HG02885 (cell line): ENCODE data around the gene GPR31.
A peak's percentile ranks its signal among the peaks of the same experiment; 100 is the strongest.

Experiments used
- ATAC-seq: cut with Tn5 transposase; IDR thresholded peaks from one replicate; pipeline ENCODE4 v1.9.1; 2021; ENCODE audit warnings: mild to moderate bottlenecking; ENCODE audit not compliant: unreplicated experiment, poor library complexity

Gene GPR31

GRCh38 chr6:167141667-167142432, 15.9 kb downstream of the GPR31 start:
- ATAC-seq, result peak; percentile 83

DNA sequence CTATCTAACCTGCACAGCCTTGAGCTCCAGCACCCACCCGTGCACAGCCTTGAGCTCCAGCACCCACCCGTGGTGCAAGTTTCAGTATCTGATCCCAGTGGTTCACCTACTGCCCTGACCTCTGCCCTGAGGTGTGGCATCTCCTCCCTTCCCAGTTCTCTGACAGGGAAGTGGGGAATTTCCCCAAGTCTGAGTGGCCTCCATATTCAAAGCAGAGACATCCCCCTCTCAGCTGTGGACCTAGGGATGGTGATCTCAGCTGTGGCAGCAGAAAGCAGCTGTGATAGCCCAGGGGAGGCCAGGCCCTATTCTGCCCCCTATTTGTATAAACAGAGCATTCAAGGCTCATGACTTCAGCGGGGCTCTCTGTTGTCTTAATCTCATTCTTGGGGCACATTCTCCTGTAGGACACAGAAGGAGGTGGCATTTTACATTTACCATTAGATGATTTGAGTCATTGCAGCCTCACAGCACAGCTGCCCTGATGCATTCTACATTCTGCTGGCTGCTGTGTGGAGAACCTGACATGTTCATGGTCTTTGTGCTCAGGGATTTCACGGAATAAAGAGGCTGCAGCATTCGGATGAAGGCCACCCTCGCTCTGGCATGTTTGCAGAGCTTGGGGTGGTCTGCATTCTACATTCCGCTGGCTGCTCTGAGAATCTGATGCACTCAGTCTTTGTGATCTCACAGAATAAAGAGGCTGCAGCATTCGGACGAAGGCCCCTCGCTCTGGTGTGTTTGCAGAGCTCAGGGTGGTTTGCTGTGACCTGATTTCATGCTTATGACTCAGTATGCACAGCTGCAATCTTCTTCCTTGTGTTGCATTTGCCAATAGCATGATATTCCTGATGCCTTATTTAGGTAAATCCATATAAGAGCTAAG, 16.9 kb downstream of the GPR31 start:
- no peak for ATAC-seq

DNA sequence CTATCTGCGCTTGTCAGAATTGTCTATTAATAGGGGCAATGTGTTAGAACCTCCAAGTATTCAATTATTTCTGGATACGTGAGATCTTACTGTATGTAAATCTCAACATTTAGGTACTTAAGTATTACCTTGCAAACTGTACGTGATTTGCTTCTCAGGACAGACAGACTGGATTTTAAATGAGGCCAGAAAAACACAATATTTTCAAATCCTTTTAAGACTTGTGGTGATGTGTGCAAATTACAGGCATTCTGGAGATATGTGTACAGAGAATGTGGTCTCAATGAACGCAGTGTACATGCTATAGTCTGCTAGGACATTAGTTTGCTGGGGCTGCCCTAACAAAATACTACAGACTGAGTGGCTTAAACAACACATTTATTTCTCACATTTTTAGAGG, 18.0 kb downstream of the GPR31 start:
- ATAC-seq, result no peak

- ATAC-seq, result no peak
These were observed 19.9 kb downstream of the GPR31 start for GRCh38 chr6:167137881-167138280.

DNA sequence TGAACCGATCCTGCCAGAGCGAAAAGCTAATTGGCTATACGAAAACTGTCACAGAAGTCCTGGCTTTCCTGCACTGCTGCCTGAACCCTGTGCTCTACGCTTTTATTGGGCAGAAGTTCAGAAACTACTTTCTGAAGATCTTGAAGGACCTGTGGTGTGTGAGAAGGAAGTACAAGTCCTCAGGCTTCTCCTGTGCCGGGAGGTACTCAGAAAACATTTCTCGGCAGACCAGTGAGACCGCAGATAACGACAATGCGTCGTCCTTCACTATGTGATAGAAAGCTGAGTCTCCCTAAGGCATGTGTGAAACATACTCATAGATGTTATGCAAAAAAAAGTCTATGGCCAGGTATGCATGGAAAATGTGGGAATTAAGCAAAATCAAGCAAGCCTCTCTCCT, 20.7 kb downstream of the GPR31 start:
- ATAC-seq, result no peak

GRCh38 chr6:167136376-167136775, 21.4 kb downstream of the GPR31 start:
- ATAC-seq, result no peak

DNA sequence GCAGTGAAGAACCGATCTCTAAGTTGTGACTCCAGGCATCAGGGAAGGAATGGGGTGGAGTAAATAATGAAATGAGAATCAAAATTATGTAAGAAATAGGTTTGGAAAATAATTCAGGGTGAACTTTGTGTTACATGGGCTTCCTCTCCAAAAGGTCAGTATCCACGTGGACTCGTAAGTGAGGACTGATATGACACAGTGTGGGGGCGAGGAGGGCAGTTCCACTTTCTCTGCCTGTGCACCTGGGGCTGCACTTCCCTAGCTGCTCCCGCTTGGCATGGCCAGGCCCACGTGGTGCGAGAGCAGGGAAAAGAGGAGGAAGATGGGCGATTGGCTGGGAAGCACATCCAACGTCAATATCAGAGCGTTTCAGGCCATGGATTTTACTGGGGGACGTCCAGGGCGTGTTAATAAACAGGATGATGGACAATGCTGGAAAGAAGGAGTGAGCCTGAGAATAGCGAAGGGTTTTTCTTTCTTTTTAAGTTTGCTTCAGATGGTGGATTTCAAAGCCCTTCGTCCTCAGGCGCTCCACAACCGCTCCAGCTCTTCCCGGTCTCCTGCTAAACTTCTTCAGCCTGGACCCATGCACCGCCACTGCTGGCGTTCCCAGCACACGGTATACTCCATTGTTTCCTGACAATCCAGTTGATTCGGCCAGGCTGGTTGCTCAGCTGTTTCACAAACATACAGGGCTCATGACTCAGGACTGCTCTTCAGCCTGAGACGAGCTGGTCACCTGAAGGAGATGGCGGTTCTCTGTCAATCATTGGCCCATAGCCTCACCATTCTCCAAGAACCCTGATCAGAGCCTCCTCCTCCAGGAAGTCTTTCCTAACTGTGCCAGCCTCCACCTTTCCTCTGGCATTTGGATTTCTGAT, 23.1 kb downstream of the GPR31 start:
- ATAC-seq, result no peak

DNA sequence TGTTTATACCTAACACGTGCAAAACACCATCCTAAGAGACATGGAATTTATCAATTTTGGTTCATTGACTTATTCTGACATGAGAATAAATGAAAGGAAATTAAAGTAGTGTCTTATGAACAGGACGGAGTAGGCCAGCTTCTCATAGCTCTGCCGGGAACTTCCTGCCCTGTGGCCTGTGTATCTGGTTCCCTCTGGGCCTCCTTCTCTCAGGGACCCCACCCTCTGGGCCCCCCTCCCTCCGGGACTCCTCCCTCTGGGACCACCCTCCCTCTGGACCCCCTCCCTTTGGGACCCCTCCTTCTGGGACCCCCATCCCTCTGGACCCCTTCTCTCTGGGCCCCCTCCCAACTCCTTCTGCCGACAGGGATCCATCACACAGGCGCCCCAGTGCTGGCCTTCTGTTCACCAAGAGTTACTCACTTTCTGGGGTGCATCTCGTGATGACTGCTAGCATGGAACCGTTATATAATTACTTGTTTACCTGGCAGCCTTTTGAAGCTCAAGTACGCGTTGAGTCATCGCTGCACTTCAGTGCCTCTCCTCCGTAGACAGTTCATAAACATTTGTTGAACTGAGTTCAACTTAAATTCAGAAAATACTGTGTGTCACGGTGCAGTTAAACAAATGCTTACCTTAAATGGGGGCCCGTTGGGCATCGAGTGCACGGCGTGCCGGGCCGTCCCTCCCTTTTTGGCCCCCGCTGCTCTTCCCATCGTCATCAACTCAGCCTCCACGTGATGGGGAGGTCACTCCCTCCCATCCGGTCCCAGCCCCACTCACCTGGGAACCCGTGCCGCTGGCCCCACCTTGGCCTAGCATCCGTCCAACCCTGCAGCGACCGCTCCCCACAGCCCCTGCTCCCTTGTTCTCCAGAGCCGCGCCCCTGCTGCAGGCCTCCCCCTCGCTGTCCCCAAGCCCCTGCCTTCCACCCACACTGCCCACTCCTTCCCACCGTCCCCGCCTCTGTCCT, 26.8 kb downstream of the GPR31 start:
- ATAC-seq, result peak; percentile 52

DNA sequence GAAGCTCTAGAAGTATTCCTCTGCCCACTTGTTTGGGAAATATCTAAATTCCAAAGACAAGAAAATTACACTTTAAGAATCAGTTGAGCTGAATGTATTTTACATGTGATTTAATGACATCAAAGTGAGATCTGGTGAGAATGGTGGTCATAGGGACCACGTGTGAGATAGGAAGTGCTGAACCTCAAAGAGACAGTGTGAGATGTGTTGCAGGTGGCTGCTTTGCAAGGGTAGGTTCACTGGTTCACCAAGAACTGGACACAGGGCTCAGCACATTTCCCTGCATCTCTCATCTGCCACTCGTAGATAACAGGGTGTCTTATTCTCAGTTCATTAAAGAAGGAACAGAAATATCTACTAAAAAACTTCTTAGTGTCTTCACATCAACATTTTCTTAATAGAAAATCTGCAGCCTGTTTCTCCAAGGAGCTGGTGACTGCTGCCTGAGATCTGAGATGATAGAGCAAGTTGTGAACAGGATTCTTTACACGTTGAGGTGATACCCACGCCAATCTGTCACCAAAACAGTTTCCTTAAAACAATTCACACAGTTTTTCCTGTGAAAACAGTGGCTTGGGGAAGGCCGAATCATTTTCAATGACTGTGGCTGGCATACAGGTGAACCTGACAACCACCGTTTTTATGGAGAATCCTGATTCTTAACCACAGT, 27.6 kb downstream of the GPR31 start:
- peak; percentile 55 for ATAC-seq

- no peak for ATAC-seq
These were observed 28.2 kb downstream of the GPR31 start for GRCh38 chr6:167129562-167129961.

- no peak for ATAC-seq
These were observed 28.6 kb downstream of the GPR31 start for GRCh38 chr6:167129159-167129558.

GRCh38 chr6:167127785-167128531, 29.8 kb downstream of the GPR31 start:
- ATAC-seq, result no peak

DNA sequence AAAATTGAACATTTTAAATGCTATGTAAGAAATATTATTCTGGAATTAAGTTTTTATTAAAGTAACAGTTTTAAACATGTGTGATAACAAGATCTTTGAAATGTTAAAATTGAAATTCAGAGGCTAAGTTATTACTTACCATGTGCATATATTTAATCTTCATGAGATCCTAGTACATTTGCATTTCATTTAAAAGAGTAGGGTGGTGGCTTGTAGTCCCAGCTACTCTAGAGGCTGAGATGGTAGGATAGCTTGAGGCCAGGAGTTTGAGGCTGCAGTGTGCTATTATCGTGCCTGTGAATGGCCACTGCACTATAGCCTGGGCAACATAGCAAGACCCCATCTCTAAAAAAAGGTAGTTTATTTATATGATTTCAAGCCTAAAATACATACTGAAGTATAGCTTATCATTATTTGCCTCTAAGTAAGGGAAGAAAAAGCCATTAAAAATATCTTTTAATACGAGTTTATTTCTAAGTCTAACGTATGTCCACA, 31.9 kb downstream of the GPR31 start:
- no peak for ATAC-seq

DNA sequence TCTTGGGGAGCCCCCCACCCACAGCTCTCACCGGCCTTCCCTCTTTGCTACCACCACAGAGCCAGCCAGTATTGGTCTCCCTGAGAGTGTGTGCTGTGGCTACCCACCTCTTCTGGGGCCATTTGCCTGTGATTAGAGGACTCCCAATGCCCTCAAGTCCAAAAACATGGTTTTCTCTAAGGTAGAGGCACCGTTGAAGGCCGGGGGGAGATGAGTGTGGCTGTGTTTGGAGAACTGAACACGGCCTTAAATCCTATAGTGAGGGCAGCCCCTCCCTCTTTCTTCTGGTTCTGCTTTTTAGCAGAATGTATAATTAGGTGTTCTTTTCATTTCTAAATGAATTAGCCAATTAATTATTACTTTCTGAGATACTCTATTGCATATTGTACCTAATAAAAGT, 32.4 kb downstream of the GPR31 start:
- no peak for ATAC-seq

GRCh38 chr6:167124753-167125152, 33.0 kb downstream of the GPR31 start:
- ATAC-seq, result no peak

DNA sequence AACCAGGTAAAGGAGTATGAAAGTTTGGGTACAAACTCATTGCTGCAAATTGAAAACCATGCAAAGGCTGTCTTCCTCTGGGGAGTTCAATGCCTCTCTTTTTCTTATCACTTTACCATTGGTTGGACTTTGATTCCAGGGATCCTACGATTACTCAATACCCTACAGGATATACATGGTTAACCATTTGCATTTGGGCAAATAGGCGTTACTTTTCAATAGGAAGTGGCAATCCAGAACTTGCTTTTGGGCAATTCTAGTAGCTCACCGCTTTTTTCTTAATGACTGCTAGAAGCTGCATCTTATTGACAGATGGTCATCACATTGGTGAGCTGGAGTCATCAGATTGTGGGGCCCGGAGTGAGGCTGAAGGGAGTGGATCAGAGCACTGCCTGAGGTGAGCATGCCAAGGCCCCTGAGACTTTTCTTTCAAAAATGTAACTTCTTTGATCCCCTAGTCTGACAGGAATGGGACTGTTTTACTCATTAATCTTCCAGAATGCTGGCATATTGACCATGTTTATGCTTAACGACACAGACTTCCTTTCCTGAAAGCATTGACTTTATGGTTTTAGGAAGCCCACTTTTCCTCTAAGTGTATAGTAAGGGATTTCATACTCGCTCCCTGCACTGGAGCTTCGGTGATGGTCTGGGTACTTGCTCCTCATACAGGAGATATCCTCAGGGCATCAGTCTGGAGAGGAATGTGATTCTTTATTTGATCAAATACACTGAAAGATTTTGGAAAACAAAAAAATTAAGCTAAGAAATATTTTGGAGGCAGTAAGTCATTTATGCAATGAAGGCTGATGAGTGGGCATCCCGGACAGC, 34.7 kb downstream of the GPR31 start, which contains the start of gene CCR6:
Gene CCR6, plus strand, starts transcription at position 270 of the 831 bp plus-strand sequence. CDS start 13,039 bp downstream, outside the sequence.
- no peak for ATAC-seq
